Testis (tissue), 2 donors: Measurements from ENCODE around the gene NXNL2.

Experiments used
- CTCF ChIP-seq, 3 experiments: fragments of 450-650 bp in 2 of 3; fragments of 200-600 bp in 1 of 3; sonication (generic) in 1 of 3; IDR thresholded peaks; one replicate each; pipeline ENCODE4 v1.5.1; 2016 to 2019; ENCODE audit warnings: antibody characterized with exemption in 3 of 3, mild to moderate bottlenecking in 2 of 3, moderate library complexity in 1 of 3
- POLR2A ChIP-seq: fragments of 450-650 bp; IDR thresholded peaks from one replicate; pipeline ENCODE4 v1.6.1; 2017; ENCODE audit warnings: antibody characterized with exemption, mild to moderate bottlenecking, moderate library complexity

DNA sequence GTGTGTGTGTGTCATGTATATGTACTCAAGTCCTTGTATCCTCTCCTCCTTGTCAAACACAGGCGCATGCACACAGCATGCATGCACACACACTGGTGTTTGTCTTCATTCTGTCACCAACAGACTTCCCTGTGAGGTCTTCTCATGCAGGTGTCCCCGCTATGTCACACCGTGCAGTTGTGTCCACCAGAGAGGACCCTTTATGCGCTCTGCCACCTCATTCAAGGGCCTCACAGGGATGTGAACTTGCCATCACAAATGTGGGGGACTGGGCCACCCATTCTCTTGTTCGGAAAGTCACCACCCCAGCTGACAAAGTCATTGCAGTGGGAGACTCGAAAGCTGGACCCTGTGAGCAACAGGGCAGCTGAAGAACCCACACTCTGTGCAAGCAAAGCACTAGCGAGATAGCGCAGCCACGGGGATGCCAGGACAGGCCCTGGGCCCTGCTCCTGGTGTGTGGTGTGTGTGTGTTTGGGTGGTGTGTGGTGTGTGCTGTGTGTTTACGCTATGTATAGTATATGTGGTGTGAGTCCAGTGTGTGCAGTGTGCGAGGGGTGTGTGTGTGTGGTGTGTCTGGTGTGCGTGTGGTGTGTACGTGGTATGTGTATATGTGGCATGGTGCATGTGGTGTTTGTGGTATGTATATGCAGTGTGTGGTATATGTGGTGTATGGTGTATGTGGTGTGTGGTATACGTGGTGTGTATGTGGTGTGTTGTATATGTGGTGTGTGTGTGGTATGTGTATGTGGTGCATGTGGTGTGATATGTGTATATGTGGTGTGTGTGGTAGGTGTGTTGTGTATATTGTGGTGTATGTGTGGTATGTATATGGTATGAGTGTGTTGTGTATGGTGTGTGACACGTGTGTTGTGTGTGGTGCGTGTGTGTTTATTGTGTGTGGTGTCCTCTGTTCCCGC, 30.9 kb upstream of the NXNL2 start:
- TF ChIP-seq CTCF (IDR thresholded peaks at IDR 0.05) (no peak), POLR2A (no peak)
